A549 (cell line): ENCODE results near the gene NUDCD3. TPM values are rescaled to one million over a fixed set of nuclear protein-coding genes. Genes with fewer than 3 reads are reported as not detected.

Source experiments
- ATAC-seq, 2 experiments: fragments of 200-7000 bp in 1 of 2; fragments of >200 bp in 1 of 2; cut with Nextera tagmentation in 1 of 2; cut with Tn5 transposase in 1 of 2; 3 replicates each; pipeline versions ENCODE4 v1.8.0 to v1.9.1; 2018 to 2020; ENCODE audit warnings: mild to moderate bottlenecking in 1 of 2, moderate library complexity in 1 of 2
- CTCF ChIA-PET: fragments of 300-600 bp; sonication (Branson Sonifier 250); formaldehyde crosslinking; extraction: SDS; loops from one replicate; lab custom pipeline; 2021; ENCODE audit warnings: antibody characterized with exemption, inconsistent platforms; lab: Yijun Ruan, JAX
- POLR2A ChIA-PET: fragments of 350-600 bp; formaldehyde crosslinking; extraction: SDS; loops from one replicate; lab custom pipeline; 2021; ENCODE audit warnings: antibody characterized with exemption, inconsistent platforms; lab: Yijun Ruan, JAX
- DNase-seq, 2 experiments: peaks; one replicate each; pipeline versions ENCODE4 v3.0.0 to v3.0.0-alpha.2; 2011 to 2016; ENCODE audit warnings: low read depth in 1 of 2, low spot score in 1 of 2
- FAIRE-seq: peaks from 2 replicates; lab custom pipeline; 2011; peaks lifted over from hg19 to GRCh38; lab: Jason Lieb, UNC
- H3K27ac ChIP-seq, 2 experiments: fragments of >200 bp; sonication (Bioruptor Twin); formaldehyde crosslinking; 3 replicates each; pipeline ENCODE4 v1.5.1; 2016 to 2017
- H3K4me1 ChIP-seq: fragments of >200 bp; sonication (Bioruptor Twin); formaldehyde crosslinking; 3 replicates; pipeline ENCODE4 v1.6.1; 2016
- H3K4me2 ChIP-seq: fragments of >200 bp; sonication (Bioruptor Twin); formaldehyde crosslinking; 3 replicates; pipeline ENCODE4 v1.6.1; 2016
- H3K4me3 ChIP-seq: fragments of >200 bp; sonication (Bioruptor Twin); formaldehyde crosslinking; 3 replicates; pipeline ENCODE4 v1.5.1; 2016
- H3K9me3 ChIP-seq: fragments of >200 bp; sonication (Bioruptor Twin); formaldehyde crosslinking; 3 replicates; pipeline ENCODE4 v1.6.1; 2016
- CEBPB ChIP-seq, 2 experiments: fragments of >200 bp in 1 of 2; sonication (Bioruptor Twin) in 1 of 2; formaldehyde crosslinking in 1 of 2; IDR thresholded peaks; 2 replicates each; pipeline ENCODE4 v1.6.1; 2012 to 2016
- EHF ChIP-seq: fragments of 250-450 bp; sonication (Bioruptor Pico); IDR thresholded peaks from 2 replicates; pipeline ENCODE4 v1.5.0; 2020; ENCODE audit warnings: mild to moderate bottlenecking
- FOSB ChIP-seq: fragments of 250-450 bp; sonication (Bioruptor Pico); IDR thresholded peaks from 2 replicates; pipeline ENCODE4 v1.5.0; 2020; ENCODE audit warnings: mild to moderate bottlenecking, moderate library complexity
- FOSL2 ChIP-seq, 2 experiments: fragments of 450-650 bp in 1 of 2; fragments of >200 bp in 1 of 2; sonication (Bioruptor Twin) in 1 of 2; formaldehyde crosslinking; IDR thresholded peaks; 2 replicates each; pipeline versions ENCODE4 v1.5.0 to v1.6.1; 2016 to 2020; ENCODE audit warnings: mild to moderate bottlenecking in 1 of 2, moderate library complexity in 1 of 2
- FOXS1 ChIP-seq: fragments of 250-450 bp; sonication (Bioruptor Pico); IDR thresholded peaks from 2 replicates; pipeline ENCODE4 v1.5.0; 2020; ENCODE audit warnings: mild to moderate bottlenecking, moderate library complexity
- GATA3 ChIP-seq: IDR thresholded peaks from 2 replicates; pipeline ENCODE4 v1.6.1; 2012; ENCODE audit warnings: borderline replicate concordance
- HDAC2 ChIP-seq: fragments of 200-600 bp; sonication (generic); IDR thresholded peaks from 2 replicates; pipeline ENCODE4 v1.6.1; 2016
- HOXB13 ChIP-seq: fragments of 250-450 bp; sonication (Bioruptor Pico); IDR thresholded peaks from 2 replicates; pipeline ENCODE4 v1.5.0; 2020; ENCODE audit warnings: low read depth, mild to moderate bottlenecking, moderate library complexity
- KDM1A ChIP-seq: fragments of 200-600 bp; sonication (generic); IDR thresholded peaks from 2 replicates; pipeline ENCODE4 v1.6.1; 2016; ENCODE audit warnings: low read depth, mild to moderate bottlenecking
- MAFK ChIP-seq: fragments of 450-650 bp; IDR thresholded peaks from 2 replicates; pipeline ENCODE4 v1.6.1; 2014; ENCODE audit not compliant: partially characterized antibody
- NPAS2 ChIP-seq: fragments of 250-450 bp; sonication (Bioruptor Pico); IDR thresholded peaks from 2 replicates; pipeline ENCODE4 v1.8.0; 2022; ENCODE audit warnings: mild to moderate bottlenecking, moderate library complexity, borderline replicate concordance
- POLR2A ChIP-seq: IDR thresholded peaks from 2 replicates; pipeline ENCODE4 v1.6.1; 2012; ENCODE audit warnings: mild to moderate bottlenecking, low read length
- POLR2AphosphoS2 ChIP-seq: conservative IDR thresholded peaks from 2 replicates; pipeline ENCODE4 v1.6.1; 2012; ENCODE audit warnings: low read length, improper control_type of control experiment, inconsistent platforms
- RFX5 ChIP-seq: fragments of 450-650 bp; IDR thresholded peaks from 2 replicates; pipeline ENCODE4 v1.7.1; 2014; ENCODE audit warnings: antibody characterized with exemption, mild to moderate bottlenecking, moderate library complexity
- RNF2 ChIP-seq: fragments of 200-600 bp; sonication (generic); IDR thresholded peaks from 2 replicates; pipeline ENCODE4 v1.6.1; 2016; ENCODE audit warnings: low read depth, mild to moderate bottlenecking, antibody characterized with exemption, moderate library complexity, borderline replicate concordance
- SMC3 ChIP-seq: fragments of >200 bp; sonication (Bioruptor Twin); formaldehyde crosslinking; IDR thresholded peaks from 3 replicates; pipeline ENCODE4 v1.6.1; 2018; ENCODE audit warnings: inconsistent platforms
- SREBF2 ChIP-seq: fragments of 450-650 bp; IDR thresholded peaks from 2 replicates; pipeline ENCODE4 v1.6.1; 2014; ENCODE audit warnings: mild to moderate bottlenecking, moderate library complexity
- TFCP2L1 ChIP-seq: fragments of 250-450 bp; sonication (Bioruptor Pico); IDR thresholded peaks from 2 replicates; pipeline ENCODE4 v1.5.0; 2021; ENCODE audit warnings: mild to moderate bottlenecking
- TP53 ChIP-seq: fragments of 250-450 bp; sonication (Bioruptor Pico); IDR thresholded peaks from 2 replicates; pipeline ENCODE4 v1.5.0; 2021; ENCODE audit warnings: mild to moderate bottlenecking, moderate library complexity
- ZC3H11A ChIP-seq: fragments of 450-650 bp; IDR thresholded peaks from 2 replicates; pipeline ENCODE4 v1.6.1; 2014; ENCODE audit warnings: antibody characterized with exemption, mild to moderate bottlenecking
- ZFP36 ChIP-seq: fragments of 450-650 bp; IDR thresholded peaks from 2 replicates; pipeline ENCODE4 v1.6.1; 2014; ENCODE audit warnings: borderline replicate concordance; ENCODE audit not compliant: partially characterized antibody
- ZNF302 ChIP-seq: fragments of 250-450 bp; sonication (Bioruptor Pico); IDR thresholded peaks from 2 replicates; pipeline ENCODE4 v1.9.0; 2021; ENCODE audit warnings: inconsistent platforms, mild to moderate bottlenecking, moderate library complexity
- WGBS: methylation state at CpG from one replicate; pipeline ENCODE4 v1.1.6; 2017; ENCODE audit errors: missing lambda C conversion rate; 5-methylcytosine and 5-hydroxymethylcytosine counted together
- polyA plus RNA-seq, 4 experiments: library from polyadenylated mRNA; depleted of rRNA in 3 of 4; stranded (reverse); fragments of >200 nt; fragmentation: RNase III in 1 of 4; extraction: RNeasy Plus Mini Kit Qiagen cat#74134 plus additional on column Dnase treatment in 1 of 4; gene quantifications; 2 replicates in 3 of 4; 3 replicates in 1 of 4; pipeline ENCODE4 v1.2.3, GENCODE V29; 2011 to 2017
- TF ChIP-seq, protein P1 (sequence below): fragments of 450-650 bp; IDR thresholded peaks from 2 replicates; pipeline ENCODE4 v1.6.1; 2014; ENCODE audit warnings: antibody characterized with exemption
- TF ChIP-seq, protein P2 (sequence below): fragments of 250-450 bp; sonication (Bioruptor Pico); IDR thresholded peaks from 2 replicates; pipeline ENCODE4 v1.5.0; 2021; ENCODE audit warnings: mild to moderate bottlenecking, moderate library complexity, borderline replicate concordance
- TF ChIP-seq, protein P3 (sequence below): IDR thresholded peaks from 2 replicates; pipeline ENCODE4 v1.6.1; 2012; ENCODE audit warnings: low read depth, borderline replicate concordance
- TF ChIP-seq, protein P4 (sequence below): IDR thresholded peaks from 2 replicates; pipeline ENCODE4 v1.6.1; 2012
- TF ChIP-seq, protein P5 (sequence below): fragments of >200 bp; sonication (Bioruptor Twin); formaldehyde crosslinking; IDR thresholded peaks from 2 replicates; pipeline ENCODE4 v1.6.1; 2016

NUDCD3 gene
- polyA plus RNA-seq, 2 of the 4 experiments (the other 2 are of a cell fraction), result 44.3 to 66.3 TPM

DNA sequence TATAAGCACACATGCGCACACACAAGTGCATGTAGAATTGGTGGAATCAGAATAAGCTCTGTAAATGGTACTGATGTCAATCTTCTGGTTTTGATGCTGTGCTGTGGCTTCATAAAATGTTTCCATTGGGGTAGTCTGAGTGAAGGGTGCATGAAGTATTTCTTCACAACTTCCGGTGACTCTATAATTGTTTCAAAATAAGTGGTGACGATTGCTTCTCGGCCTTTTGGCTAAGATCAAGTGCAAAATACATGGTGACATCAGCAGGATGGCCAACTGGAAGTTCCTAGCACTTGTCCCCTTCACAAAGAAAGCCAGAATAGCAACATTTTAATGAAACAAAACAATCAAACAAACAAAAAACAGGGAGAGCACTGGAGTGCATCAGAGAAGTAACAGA lies 123.5 kb downstream of the NUDCD3 start:
- CTCF ChIA-PET, result interaction anchor here (1.1 kb wide), 1 partner anchor 11 kb away, joined by 3 read pairs; no protein-coding TSS in a partner anchor
- DNase-seq, result no peak
- Histone ChIP-seq H3K4me2 (no peak overlapping the region), H3K27ac (no peak overlapping the region), H3K4me1 (peaks cover 6% of the 10 kb centered on the region; the same call in 2 of the 3 replicates)
- WGBS, result 43% methylated on average over 4 of the region's 4 CpGs
- FAIRE-seq, result no peak
- no peak for ATAC-seq
- TF ChIP-seq HDAC2 (no peak), FOSB (CRISPR knock-in tag) (no peak), SMC3 (no peak), TP53 (CRISPR knock-in tag) (no peak), SREBF2 (no peak), EHF (CRISPR knock-in tag) (no peak)
- TF ChIP-seq, protein P1, sequence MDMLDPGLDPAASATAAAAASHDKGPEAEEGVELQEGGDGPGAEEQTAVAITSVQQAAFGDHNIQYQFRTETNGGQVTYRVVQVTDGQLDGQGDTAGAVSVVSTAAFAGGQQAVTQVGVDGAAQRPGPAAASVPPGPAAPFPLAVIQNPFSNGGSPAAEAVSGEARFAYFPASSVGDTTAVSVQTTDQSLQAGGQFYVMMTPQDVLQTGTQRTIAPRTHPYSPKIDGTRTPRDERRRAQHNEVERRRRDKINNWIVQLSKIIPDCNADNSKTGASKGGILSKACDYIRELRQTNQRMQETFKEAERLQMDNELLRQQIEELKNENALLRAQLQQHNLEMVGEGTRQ, result no peak
- TF ChIP-seq, protein P2, sequence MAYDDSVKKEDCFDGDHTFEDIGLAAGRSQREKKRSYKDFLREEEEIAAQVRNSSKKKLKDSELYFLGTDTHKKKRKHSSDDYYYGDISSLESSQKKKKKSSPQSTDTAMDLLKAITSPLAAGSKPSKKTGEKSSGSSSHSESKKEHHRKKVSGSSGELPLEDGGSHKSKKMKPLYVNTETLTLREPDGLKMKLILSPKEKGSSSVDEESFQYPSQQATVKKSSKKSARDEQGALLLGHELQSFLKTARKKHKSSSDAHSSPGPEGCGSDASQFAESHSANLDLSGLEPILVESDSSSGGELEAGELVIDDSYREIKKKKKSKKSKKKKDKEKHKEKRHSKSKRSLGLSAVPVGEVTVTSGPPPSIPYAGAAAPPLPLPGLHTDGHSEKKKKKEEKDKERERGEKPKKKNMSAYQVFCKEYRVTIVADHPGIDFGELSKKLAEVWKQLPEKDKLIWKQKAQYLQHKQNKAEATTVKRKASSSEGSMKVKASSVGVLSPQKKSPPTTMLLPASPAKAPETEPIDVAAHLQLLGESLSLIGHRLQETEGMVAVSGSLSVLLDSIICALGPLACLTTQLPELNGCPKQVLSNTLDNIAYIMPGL (CRISPR knock-in tag), result no peak
- TF ChIP-seq, protein P3, sequence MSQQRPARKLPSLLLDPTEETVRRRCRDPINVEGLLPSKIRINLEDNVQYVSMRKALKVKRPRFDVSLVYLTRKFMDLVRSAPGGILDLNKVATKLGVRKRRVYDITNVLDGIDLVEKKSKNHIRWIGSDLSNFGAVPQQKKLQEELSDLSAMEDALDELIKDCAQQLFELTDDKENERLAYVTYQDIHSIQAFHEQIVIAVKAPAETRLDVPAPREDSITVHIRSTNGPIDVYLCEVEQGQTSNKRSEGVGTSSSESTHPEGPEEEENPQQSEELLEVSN, result no peak
- TF ChIP-seq, all 56 proteins: peak for 0
- POLR2A ChIA-PET, result no interaction called here
- no peak overlapping the region for H3K4me3 ChIP-seq
- 0 out of 3 replicates have a peak, but pooled peaks cover 4% of the 10 kb centered on the region for H3K9me3 ChIP-seq

DNA sequence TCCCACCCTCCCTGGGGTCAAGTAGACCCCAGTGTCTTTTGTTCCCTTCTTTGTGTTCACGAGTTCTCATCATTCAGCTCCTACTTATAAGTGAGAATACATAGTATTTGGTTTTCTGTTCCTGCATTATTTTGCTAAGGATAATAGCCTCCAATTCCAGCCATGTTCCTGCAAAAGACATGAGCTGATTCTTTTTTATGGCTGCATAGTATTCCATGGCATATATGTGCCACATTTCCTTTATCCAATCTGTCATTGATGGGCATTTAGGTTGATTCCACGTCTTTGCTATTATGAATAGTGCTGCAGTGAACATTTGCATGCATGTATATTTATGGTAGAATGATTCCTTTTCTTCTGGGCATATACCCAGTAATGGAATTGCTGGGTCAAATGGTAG lies 136.8 kb downstream of the NUDCD3 start:
- TF ChIP-seq RFX5 (no peak), POLR2AphosphoS2 (no peak), CEBPB (IDR thresholded peaks at IDR 0.05) (no peak), FOSL2 (IDR thresholded peaks at IDR 0.05) (no peak), FOSL2 (CRISPR knock-in tag; IDR thresholded peaks at IDR 0.05) (no peak), ZC3H11A (no peak), TFCP2L1 (CRISPR knock-in tag) (no peak), MAFK (no peak), NPAS2 (no peak), FOXS1 (CRISPR knock-in tag) (no peak), HOXB13 (CRISPR knock-in tag) (no peak), ZNF302 (no peak), KDM1A (no peak), POLR2A (no peak), RNF2 (no peak), ZFP36 (no peak), GATA3 (no peak)
- TF ChIP-seq, protein P3, result no peak
- TF ChIP-seq, protein P4, sequence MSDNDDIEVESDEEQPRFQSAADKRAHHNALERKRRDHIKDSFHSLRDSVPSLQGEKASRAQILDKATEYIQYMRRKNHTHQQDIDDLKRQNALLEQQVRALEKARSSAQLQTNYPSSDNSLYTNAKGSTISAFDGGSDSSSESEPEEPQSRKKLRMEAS, result no peak
- TF ChIP-seq, protein P1, result no peak
- TF ChIP-seq, protein P5, sequence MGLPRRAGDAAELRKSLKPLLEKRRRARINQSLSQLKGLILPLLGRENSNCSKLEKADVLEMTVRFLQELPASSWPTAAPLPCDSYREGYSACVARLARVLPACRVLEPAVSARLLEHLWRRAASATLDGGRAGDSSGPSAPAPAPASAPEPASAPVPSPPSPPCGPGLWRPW, result no peak
- TF ChIP-seq, all 56 proteins: peak for 0
- DNase-seq (no peak), ATAC-seq (no peak), FAIRE-seq (no peak)
- CTCF ChIA-PET, result no interaction called here
- no peak overlapping the region for H3K4me3 ChIP-seq
- POLR2A ChIA-PET, result no interaction called here
- WGBS, result 11% methylated on average over 2 of the region's 2 CpGs
- no peak overlapping the region for H3K27ac ChIP-seq
- H3K9me3 ChIP-seq, result peaks cover 6% of the 10 kb centered on the region; the same call in 1 of the 3 replicates
- H3K4me1 ChIP-seq, result no peaks in the 10 kb centered on the region
- no peak overlapping the region for H3K4me2 ChIP-seq
